ENCODE results near the gene OSBPL1A. TPM values are rescaled to one million over a fixed set of nuclear protein-coding genes. Genes with fewer than 3 reads are reported as not detected.

The OSBPL1A gene
- total RNA-seq, 1 experiment from 2014 or later: 21.5 TPM

- Mint-ChIP-seq H3K4me1 (ENCODE audit: insufficient read depth, unreplicated experiment) (peaks cover 32% of the 10 kb centered on the region), H3K27me3 (ENCODE audit: insufficient read depth, unreplicated experiment) (no peaks in the 10 kb centered on the region), H3K9me3 (ENCODE audit: unreplicated experiment) (no peaks in the 10 kb centered on the region), H3K36me3 (ENCODE audit: insufficient read depth, unreplicated experiment) (peaks cover under 1% of the 10 kb centered on the region), H3K4me3 (ENCODE audit: unreplicated experiment) (peak overlapping the region; percentile 96), H3K27ac (ENCODE audit: low read depth, unreplicated experiment) (peak overlapping the region; percentile 65)
- CTCF ChIA-PET: interaction anchor here (0.7 to 2.5 kb wide), 3 partner anchors 94 to 215 kb away, joined by 3 to 12 read pairs (median 3); no protein-coding TSS in a partner anchor
- POLR2A ChIA-PET: interaction anchor here (0.6 to 3.2 kb wide), 18 partner anchors 8 to 818 kb away, joined by 3 to 23 read pairs (median 4); partner anchors contain the start of genes CABYR, OSBPL1A and RIOK3
- TF ChIP-seq CTCF (IDR thresholded peaks at IDR 0.05; ENCODE audit: unreplicated experiment): no peak
- no TSS peak for BruUV-seq (replicated peaks)
- peak; percentile 57 for DNase-seq (ENCODE audit: unreplicated experiment)
- intact Hi-C loops (cut with micrococcal nuclease): loop anchor here (2.0 kb wide), 2 partner anchors 58 to 218 kb away; no protein-coding TSS in a partner anchor
Observed at GRCh38 chr18:24270937-24271380, 126.7 kb downstream of the OSBPL1A start.

- Mint-ChIP-seq H3K4me3 (ENCODE audit: unreplicated experiment) (peak overlapping the region; percentile 96), H3K9me3 (ENCODE audit: unreplicated experiment) (no peaks in the 10 kb centered on the region), H3K4me1 (ENCODE audit: insufficient read depth, unreplicated experiment) (peaks cover 32% of the 10 kb centered on the region), H3K27ac (ENCODE audit: low read depth, unreplicated experiment) (peak overlapping the region; percentile 65), H3K36me3 (ENCODE audit: insufficient read depth, unreplicated experiment) (peaks cover 6% of the 10 kb centered on the region), H3K27me3 (ENCODE audit: insufficient read depth, unreplicated experiment) (no peaks in the 10 kb centered on the region)
- ChIA-PET CTCF (interaction anchor here (0.6 to 2.5 kb wide), 5 partner anchors 14 to 143 kb away, joined by 3 to 12 read pairs (median 3); no protein-coding TSS in a partner anchor), POLR2A (interaction anchor here (0.6 to 3.2 kb wide), 19 partner anchors 8 to 1559 kb away, joined by 3 to 23 read pairs (median 3); partner anchors contain the start of genes CABYR, OSBPL1A and RIOK3)
- no peak for TF ChIP-seq CTCF (IDR thresholded peaks at IDR 0.05; ENCODE audit: unreplicated experiment)
- DNase-seq (ENCODE audit: unreplicated experiment): peak; percentile 13
- intact Hi-C loops (cut with micrococcal nuclease): loop anchor here (2.0 kb wide), 2 partner anchors 58 to 218 kb away; no protein-coding TSS in a partner anchor
- TSS peak; percentile 22 for BruUV-seq (replicated peaks)
Observed at GRCh38 chr18:24270358-24270936, 127.2 kb downstream of the OSBPL1A start.

GRCh38 chr18:24268784-24269550, 128.7 kb downstream of the OSBPL1A start:
- Mint-ChIP-seq H3K4me1 (ENCODE audit: insufficient read depth, unreplicated experiment) (peaks cover 32% of the 10 kb centered on the region), H3K4me3 (ENCODE audit: unreplicated experiment) (no peak overlapping the region), H3K27me3 (ENCODE audit: insufficient read depth, unreplicated experiment) (no peaks in the 10 kb centered on the region), H3K36me3 (ENCODE audit: insufficient read depth, unreplicated experiment) (peaks cover 6% of the 10 kb centered on the region), H3K9me3 (ENCODE audit: unreplicated experiment) (no peaks in the 10 kb centered on the region), H3K27ac (ENCODE audit: low read depth, unreplicated experiment) (no peak overlapping the region)
- TF ChIP-seq CTCF (IDR thresholded peaks at IDR 0.05; ENCODE audit: unreplicated experiment): no peak
- POLR2A ChIA-PET: interaction anchor here (0.7 to 3.2 kb wide), 6 partner anchors 11 to 129 kb away, joined by 3 to 23 read pairs (median 4); partner anchors contain the start of gene OSBPL1A
- intact Hi-C loops (cut with micrococcal nuclease): no loop called here
- CTCF ChIA-PET: interaction anchor here (1.1 to 2.5 kb wide), 2 partner anchors 9 to 92 kb away, joined by 3 to 12 read pairs; no protein-coding TSS in a partner anchor
- DNase-seq (ENCODE audit: unreplicated experiment): no peak
- BruUV-seq (replicated peaks): no TSS peak

- Mint-ChIP-seq H3K27me3 (ENCODE audit: insufficient read depth, unreplicated experiment) (no peaks in the 10 kb centered on the region), H3K4me3 (ENCODE audit: unreplicated experiment) (no peak overlapping the region), H3K27ac (ENCODE audit: low read depth, unreplicated experiment) (no peak overlapping the region), H3K4me1 (ENCODE audit: insufficient read depth, unreplicated experiment) (peaks cover 32% of the 10 kb centered on the region), H3K9me3 (ENCODE audit: unreplicated experiment) (no peaks in the 10 kb centered on the region), H3K36me3 (ENCODE audit: insufficient read depth, unreplicated experiment) (peaks cover 6% of the 10 kb centered on the region)
- TF ChIP-seq CTCF (IDR thresholded peaks at IDR 0.05; ENCODE audit: unreplicated experiment): no peak
- POLR2A ChIA-PET: interaction anchor here (0.8 to 1.3 kb wide), 4 partner anchors 51 to 130 kb away, joined by 3 to 4 read pairs (median 3); partner anchors contain the start of gene OSBPL1A
- CTCF ChIA-PET: interaction anchor here (0.6 to 1.1 kb wide), 3 partner anchors 8 to 329 kb away, joined by 3 to 5 read pairs (median 3); no protein-coding TSS in a partner anchor
- BruUV-seq (replicated peaks): no TSS peak
- intact Hi-C loops (cut with micrococcal nuclease): no loop called here
- no peak for DNase-seq (ENCODE audit: unreplicated experiment)
Observed at GRCh38 chr18:24267878-24268277, 129.7 kb downstream of the OSBPL1A start.

Data from MCF 10A (cell line).